ENCODE measurements around the gene SLC22A12. TPM values are rescaled to one million over a fixed set of nuclear protein-coding genes. Genes with fewer than 3 reads are reported as not detected.

Gene SLC22A12
- polyA plus RNA-seq, 3 donors from 2014 or later, result not detected

GRCh38 chr11:64637334-64638017 is 46.5 kb downstream of the SLC22A12 start:
- no peak for DNase-seq
- H3K27ac Mint-ChIP-seq, result peak overlapping the region in 3 of 6 donors; percentile 43 to 60 (median 57)
- H3K4me1 Mint-ChIP-seq, result peaks cover 29 to 30% of the 10 kb centered on the region in 2 donors
- peaks cover 0 to 3% (median 0%) of the 10 kb centered on the region in 3 donors for H3K27me3 Mint-ChIP-seq (ENCODE audit: low read depth in 3 of 3)
- peaks cover 0 to 1% (median 0%) of the 10 kb centered on the region in 6 donors for H3K9me3 Mint-ChIP-seq
- H3K4me3 Mint-ChIP-seq, result peak overlapping the region in 2 of 5 donors; percentile 27 to 53
- H3K36me3 Mint-ChIP-seq, result no peaks in the 10 kb centered on the region

GRCh38 chr11:64638018-64638665 is 47.1 kb downstream of the SLC22A12 start:
- H3K27ac Mint-ChIP-seq, result peak overlapping the region in 2 of 6 donors; percentile 57 to 60
- H3K4me1 Mint-ChIP-seq, result peaks cover 27% of the 10 kb centered on the region in 2 donors
- H3K9me3 Mint-ChIP-seq, result peaks cover 0 to 1% (median 0%) of the 10 kb centered on the region in 6 donors
- H3K27me3 Mint-ChIP-seq (ENCODE audit: low read depth in 3 of 3), result peaks cover 0 to 3% (median 0%) of the 10 kb centered on the region in 3 donors
- no peaks in the 10 kb centered on the region for H3K36me3 Mint-ChIP-seq
- peak overlapping the region in 3 of 5 donors; percentile 20 to 60 (median 27) for H3K4me3 Mint-ChIP-seq
- DNase-seq, result peak; percentile 5 to 33 (median 14)

- Mint-ChIP-seq H3K4me1 (peaks cover 20 to 21% of the 10 kb centered on the region in 2 donors), H3K9me3 (peaks cover 0 to 1% (median 0%) of the 10 kb centered on the region in 6 donors), H3K27me3 (ENCODE audit: low read depth in 3 of 3) (peaks cover 0 to 2% (median 1%) of the 10 kb centered on the region in 3 donors), H3K36me3 (no peaks in the 10 kb centered on the region), H3K27ac (peak overlapping the region in 2 of 6 donors; percentile 6 to 9), H3K4me3 (peak overlapping the region in 2 of 5 donors; percentile 40 to 60)
- DNase-seq, result no peak
Observed at GRCh38 chr11:64638829-64639228, 47.8 kb downstream of the SLC22A12 start.

GRCh38 chr11:64639885-64640284 is 48.9 kb downstream of the SLC22A12 start:
- H3K4me3 Mint-ChIP-seq, result no peak overlapping the region
- H3K27ac Mint-ChIP-seq, result no peak overlapping the region
- H3K36me3 Mint-ChIP-seq, result no peaks in the 10 kb centered on the region
- H3K27me3 Mint-ChIP-seq (ENCODE audit: low read depth in 3 of 3), result peaks cover 0 to 5% (median 3%) of the 10 kb centered on the region in 3 donors
- H3K4me1 Mint-ChIP-seq, result peaks cover 10 to 12% of the 10 kb centered on the region in 2 donors
- DNase-seq, result no peak
- H3K9me3 Mint-ChIP-seq, result no peaks in the 10 kb centered on the region

- H3K4me3 Mint-ChIP-seq, result no peak overlapping the region
- DNase-seq, result no peak
- no peaks in the 10 kb centered on the region for H3K9me3 Mint-ChIP-seq
- H3K27me3 Mint-ChIP-seq (ENCODE audit: low read depth in 3 of 3), result peaks cover 0 to 12% (median 5%) of the 10 kb centered on the region in 3 donors
- H3K36me3 Mint-ChIP-seq, result peaks cover 0 to 3% (median 0%) of the 10 kb centered on the region in 3 donors
- no peak overlapping the region for H3K27ac Mint-ChIP-seq
- H3K4me1 Mint-ChIP-seq, result peaks cover 0 to 3% of the 10 kb centered on the region in 2 donors
Observed at GRCh38 chr11:64641596-64642417, 50.8 kb downstream of the SLC22A12 start.

GRCh38 chr11:64642418-64642735 is 51.4 kb downstream of the SLC22A12 start:
- H3K4me3 Mint-ChIP-seq, result no peak overlapping the region
- H3K36me3 Mint-ChIP-seq, result peaks cover 0 to 3% (median 0%) of the 10 kb centered on the region in 3 donors
- H3K4me1 Mint-ChIP-seq, result peaks cover 0 to 3% of the 10 kb centered on the region in 2 donors
- no peak for DNase-seq
- H3K27ac Mint-ChIP-seq, result no peak overlapping the region
- no peaks in the 10 kb centered on the region for H3K9me3 Mint-ChIP-seq
- H3K27me3 Mint-ChIP-seq (ENCODE audit: low read depth in 3 of 3), result peaks cover 0 to 15% (median 5%) of the 10 kb centered on the region in 3 donors

GRCh38 chr11:64642871-64643255 is 51.8 kb downstream of the SLC22A12 start:
- no peak for DNase-seq
- H3K27me3 Mint-ChIP-seq (ENCODE audit: low read depth in 3 of 3), result peaks cover 0 to 19% (median 5%) of the 10 kb centered on the region in 3 donors
- H3K9me3 Mint-ChIP-seq, result no peaks in the 10 kb centered on the region
- H3K27ac Mint-ChIP-seq, result no peak overlapping the region
- H3K4me1 Mint-ChIP-seq, result peaks cover 0 to 3% of the 10 kb centered on the region in 2 donors
- H3K36me3 Mint-ChIP-seq, result peaks cover 0 to 3% (median 0%) of the 10 kb centered on the region in 3 donors
- no peak overlapping the region for H3K4me3 Mint-ChIP-seq

- H3K27ac Mint-ChIP-seq, result no peak overlapping the region
- peak overlapping the region; percentile 21 to 71 (median 30) for H3K4me3 Mint-ChIP-seq
- H3K36me3 Mint-ChIP-seq, result peaks cover 0 to 3% (median 0%) of the 10 kb centered on the region in 3 donors
- no peak for DNase-seq
- H3K4me1 Mint-ChIP-seq, result peaks cover 0 to 3% of the 10 kb centered on the region in 2 donors
- H3K9me3 Mint-ChIP-seq, result no peaks in the 10 kb centered on the region
- H3K27me3 Mint-ChIP-seq (ENCODE audit: low read depth in 3 of 3), result peaks cover 0 to 22% (median 5%) of the 10 kb centered on the region in 3 donors
Observed at GRCh38 chr11:64643256-64643881, 52.3 kb downstream of the SLC22A12 start.

GRCh38 chr11:64643920-64644646 is 53.1 kb downstream of the SLC22A12 start:
- Mint-ChIP-seq H3K27ac (no peak overlapping the region), H3K9me3 (no peaks in the 10 kb centered on the region), H3K27me3 (ENCODE audit: low read depth in 3 of 3) (peaks cover 0 to 22% (median 8%) of the 10 kb centered on the region in 3 donors), H3K36me3 (peaks cover 0 to 3% (median 0%) of the 10 kb centered on the region in 3 donors), H3K4me3 (peak overlapping the region in 4 of 5 donors; percentile 44 to 71 (median 52)), H3K4me1 (peaks cover 0 to 3% of the 10 kb centered on the region in 2 donors)
- DNase-seq, result no peak

- no peak overlapping the region for H3K4me3 Mint-ChIP-seq
- peaks cover 0 to 3% of the 10 kb centered on the region in 2 donors for H3K4me1 Mint-ChIP-seq
- peaks cover 0 to 23% (median 8%) of the 10 kb centered on the region in 3 donors for H3K27me3 Mint-ChIP-seq (ENCODE audit: low read depth in 3 of 3)
- DNase-seq, result no peak
- no peaks in the 10 kb centered on the region for H3K9me3 Mint-ChIP-seq
- H3K36me3 Mint-ChIP-seq, result peaks cover 0 to 3% (median 0%) of the 10 kb centered on the region in 3 donors
- H3K27ac Mint-ChIP-seq, result no peak overlapping the region
Observed at GRCh38 chr11:64644647-64645275, 53.7 kb downstream of the SLC22A12 start.

GRCh38 chr11:64647019-64647779 is 56.2 kb downstream of the SLC22A12 start:
- Mint-ChIP-seq H3K27ac (no peak overlapping the region), H3K36me3 (peaks cover 0 to 3% (median 0%) of the 10 kb centered on the region in 3 donors), H3K27me3 (ENCODE audit: low read depth in 3 of 3) (peaks cover 0 to 23% (median 8%) of the 10 kb centered on the region in 3 donors)

GRCh38 chr11:64648551-64648950 is 57.5 kb downstream of the SLC22A12 start:
- Mint-ChIP-seq H3K4me3 (no peak overlapping the region), H3K27me3 (ENCODE audit: low read depth in 3 of 3) (peaks cover 0 to 26% (median 8%) of the 10 kb centered on the region in 3 donors), H3K4me1 (peaks cover 0 to 3% of the 10 kb centered on the region in 2 donors), H3K27ac (no peak overlapping the region), H3K9me3 (no peaks in the 10 kb centered on the region), H3K36me3 (peaks cover 0 to 3% (median 0%) of the 10 kb centered on the region in 3 donors)
- no peak for DNase-seq

More at GRCh38 chr11:64647019-64647779, 56.2 kb downstream of the SLC22A12 start:
- peaks cover 0 to 3% of the 10 kb centered on the region in 2 donors for H3K4me1 Mint-ChIP-seq
- no peak overlapping the region for H3K4me3 Mint-ChIP-seq
- H3K9me3 Mint-ChIP-seq, result no peaks in the 10 kb centered on the region
- DNase-seq, result no peak

Measured in immature natural killer cell (primary cell).